Neural cell (in vitro differentiated cells): ENCODE measurements around the gene CLINT1.

Experiments
- CTCF ChIP-seq: fragments of 450-650 bp; IDR thresholded peaks from 2 replicates; pipeline ENCODE4 v1.5.1; 2014; ENCODE audit warnings: antibody characterized with exemption, mild to moderate bottlenecking, moderate library complexity; ENCODE audit not compliant: poor library complexity, severe bottlenecking
- EZH2 ChIP-seq: fragments of 200-600, 300-800 bp; shearing (Covaris generic), sonication (generic); IDR thresholded peaks from 2 replicates; pipeline ENCODE4 v1.6.1; 2014; ENCODE audit warnings: antibody characterized with exemption, low read length, borderline replicate concordance, mild to moderate bottlenecking; ENCODE audit not compliant: insufficient read depth, poor library complexity, severe bottlenecking

- TF ChIP-seq CTCF (no peak), EZH2 (no peak)
Observed at GRCh38 chr5:157766902-157767301, 92.0 kb downstream of the CLINT1 start.
